ENCODE data around the gene OR2H1.
"Not testable (repeated sequence)": the region's sequence is repeated elsewhere in the genome, so short reads cannot be mapped to it uniquely, and the experiment has no call there.

Gene OR2H1

DNA sequence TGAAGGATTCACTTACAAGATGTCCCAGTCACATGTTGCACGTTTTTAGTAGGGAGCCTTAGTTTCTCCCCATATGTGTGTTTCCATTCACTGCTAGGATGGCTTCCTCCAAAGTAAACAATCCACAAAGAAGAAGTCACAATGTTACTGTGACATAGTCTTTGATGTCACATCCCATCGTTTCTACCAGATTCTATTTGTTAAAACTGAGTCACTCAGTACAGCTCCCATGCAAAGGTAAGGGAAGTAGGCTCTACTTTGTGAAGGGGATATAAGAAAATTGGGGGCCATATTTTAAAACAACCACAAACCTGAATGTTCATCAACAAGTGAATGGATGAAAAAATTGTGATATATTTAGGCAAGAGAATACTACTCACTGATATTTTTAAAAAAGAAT is at the start of gene OR2H1, which contains the start of gene OR11A1:
Gene OR2H1 (plus strand): TSS at position 185 of the 400 bp plus-strand sequence. CDS start 4,615 bp downstream, outside the sequence.
Gene OR11A1 (minus strand): TSS at position 101 of the 400 bp plus-strand sequence. CDS start 29,430 bp downstream, outside the sequence.
- DNase-seq (ENCODE audit: low read depth), result no peak

DNA sequence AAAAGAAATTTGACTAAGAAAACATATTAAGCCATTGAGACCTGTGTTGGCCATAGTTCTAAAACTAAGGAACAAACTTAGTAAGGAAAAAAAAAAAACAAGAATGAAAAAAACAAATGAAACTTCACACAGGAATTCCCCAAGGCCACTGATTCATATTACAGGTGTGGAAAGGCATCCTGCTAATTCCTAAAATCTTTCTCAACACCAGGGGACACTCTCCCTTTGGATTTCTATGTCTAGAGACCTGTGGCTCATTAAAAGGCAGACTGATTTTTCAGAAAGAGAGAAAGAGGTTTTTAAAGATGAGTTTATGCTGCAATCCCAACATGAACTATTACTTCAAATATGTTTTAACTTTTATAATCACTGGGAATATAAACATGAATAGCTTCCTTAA is 42.4 kb upstream of the OR2H1 start, which contains the start of gene OR12D1:
Gene OR12D1 (plus strand): TSS at position 341 of the 400 bp plus-strand sequence.
- no peak for DNase-seq (ENCODE audit: low read depth)

DNA sequence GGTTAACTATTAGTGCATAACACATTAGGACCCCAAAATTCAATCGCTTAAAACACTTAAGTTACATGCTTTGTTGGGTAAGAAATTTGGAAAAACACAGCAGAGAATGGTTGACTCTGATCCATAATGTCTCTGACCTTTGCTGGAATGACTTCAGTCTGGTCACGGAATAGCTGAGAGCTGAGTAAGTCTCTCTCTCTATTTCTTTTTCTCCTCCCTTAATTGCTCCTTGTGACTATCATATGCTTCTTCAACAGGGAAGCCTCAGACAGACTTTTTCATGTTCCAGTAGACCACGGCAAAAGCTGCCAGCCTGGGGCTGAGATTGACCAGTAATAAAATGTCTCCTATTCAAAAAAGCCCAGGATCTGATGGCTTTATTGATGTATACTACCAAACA is 37.4 kb upstream of the OR2H1 start:
- no peak for DNase-seq (ENCODE audit: low read depth)

DNA sequence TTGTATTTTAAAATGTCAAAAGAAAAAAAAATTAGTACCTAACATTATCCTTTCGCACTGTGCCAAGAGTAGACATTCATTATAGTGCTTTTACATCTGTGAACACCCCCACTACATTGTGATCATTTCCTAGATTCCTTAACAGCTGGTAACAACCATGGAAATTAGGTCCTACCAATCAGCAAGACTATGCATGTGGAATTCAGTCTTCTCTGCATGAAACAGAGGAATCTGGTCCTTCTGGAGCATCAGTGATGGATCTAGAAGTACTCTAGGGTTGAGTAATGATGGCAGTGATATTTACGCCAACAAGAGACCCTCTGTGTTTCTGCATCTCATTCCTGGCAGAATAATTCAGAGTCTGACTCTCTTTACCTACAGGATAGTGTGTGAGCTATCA is 32.8 kb upstream of the OR2H1 start:
- DNase-seq (ENCODE audit: low read depth), result no peak

DNA sequence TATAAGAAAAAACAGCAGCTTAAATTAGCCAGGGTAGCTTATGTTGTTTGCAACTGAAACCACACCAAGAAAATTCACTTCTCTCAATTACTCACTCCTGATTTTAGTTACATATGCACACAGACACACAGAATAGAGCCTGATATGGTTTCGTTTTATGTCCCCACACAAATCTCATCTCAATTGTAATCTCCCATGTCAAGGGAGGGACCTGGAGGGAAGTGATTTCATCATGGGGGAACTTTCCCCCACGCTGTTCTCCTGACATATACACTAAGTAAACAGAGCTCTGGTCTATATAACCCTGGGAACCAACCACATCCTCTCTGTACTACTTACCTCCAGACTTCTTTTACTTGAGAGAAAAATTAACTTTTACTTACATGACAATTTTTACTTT is 32.4 kb upstream of the OR2H1 start:
- no peak for DNase-seq (ENCODE audit: low read depth)

DNA sequence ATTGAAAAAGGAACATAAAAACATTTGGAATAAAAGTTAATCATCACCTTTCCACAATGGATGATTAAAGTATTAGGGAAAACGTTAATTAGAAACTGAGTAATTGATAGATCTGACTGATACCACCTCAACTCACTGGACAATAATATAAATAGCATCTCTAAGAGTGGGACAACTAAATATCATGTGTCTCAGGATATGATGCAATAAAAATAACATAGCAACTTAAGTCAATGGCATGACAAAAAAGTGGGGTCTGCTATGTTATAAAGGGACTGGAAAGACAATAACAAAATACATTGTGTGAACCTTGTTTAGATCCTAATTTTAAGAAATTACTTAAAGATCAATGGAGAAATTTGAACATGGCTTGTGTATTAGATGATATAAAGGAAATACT is 31.9 kb upstream of the OR2H1 start:
- DNase-seq (ENCODE audit: low read depth), result no peak

DNA sequence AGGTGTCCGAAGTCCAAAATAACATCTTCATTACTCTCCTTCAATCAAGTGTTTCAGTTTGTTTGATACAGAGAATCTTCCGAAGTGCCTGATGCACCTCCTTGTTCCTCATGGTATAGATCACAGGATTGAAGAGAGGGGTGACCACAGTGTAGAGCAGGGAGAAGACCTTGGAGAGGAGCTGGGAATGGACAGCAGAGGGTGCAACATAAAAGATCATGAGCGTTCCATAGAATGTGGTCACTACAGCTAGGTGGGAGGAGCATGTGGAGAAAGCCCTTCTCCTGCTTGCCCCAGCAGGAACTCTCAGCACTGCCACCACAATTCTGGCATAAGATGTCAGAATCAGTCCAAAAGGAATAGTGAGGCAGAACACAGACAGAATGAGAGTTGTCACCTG is 30.3 kb upstream of the OR2H1 start:
- DNase-seq (ENCODE audit: low read depth), result no peak

DNA sequence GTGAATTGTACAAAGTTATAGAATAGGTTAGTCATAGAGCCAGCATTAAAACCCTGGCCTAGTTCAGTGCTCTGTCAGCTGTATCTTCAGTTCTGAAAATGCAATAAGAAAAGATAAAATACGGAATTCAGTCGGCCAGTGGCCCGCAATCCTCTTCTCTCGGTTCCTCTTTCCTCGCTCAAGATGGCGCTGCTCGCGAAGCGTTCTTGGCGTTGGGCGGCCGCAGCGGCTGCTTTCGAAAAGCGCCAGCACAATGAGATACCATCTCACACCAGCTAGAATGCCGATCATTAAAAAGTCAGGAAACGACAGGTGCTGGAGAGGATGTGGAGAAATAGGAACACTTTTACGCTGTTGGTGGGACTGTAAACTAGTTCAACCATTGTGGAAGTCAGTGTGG is 20.2 kb upstream of the OR2H1 start:
- DNase-seq (ENCODE audit: low read depth), result not testable (repeated sequence)

DNA sequence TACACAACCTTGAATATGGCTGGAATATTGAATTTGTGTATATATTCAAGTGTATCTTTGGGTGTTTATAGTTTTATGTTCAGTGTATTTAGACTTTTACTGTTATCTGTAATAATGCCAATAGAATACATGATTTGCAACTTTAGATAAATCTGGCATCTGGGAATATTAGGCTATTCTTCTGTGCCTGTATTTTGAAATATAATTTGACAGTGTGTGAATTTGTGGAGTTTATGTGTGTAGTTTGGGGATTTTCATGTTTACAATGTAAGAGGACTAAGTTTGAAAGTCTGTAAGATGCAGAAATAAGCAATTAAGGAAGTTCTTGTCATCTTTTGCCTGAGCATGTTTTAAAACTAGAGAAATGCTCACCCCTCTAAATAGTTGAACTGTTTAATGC is 17.9 kb upstream of the OR2H1 start, which contains the start of gene OR10C1:
Gene OR10C1 (plus strand): TSS at position 301 of the 400 bp plus-strand sequence. CDS start 710 bp downstream, outside the sequence.
- no peak for DNase-seq (ENCODE audit: low read depth)

DNA sequence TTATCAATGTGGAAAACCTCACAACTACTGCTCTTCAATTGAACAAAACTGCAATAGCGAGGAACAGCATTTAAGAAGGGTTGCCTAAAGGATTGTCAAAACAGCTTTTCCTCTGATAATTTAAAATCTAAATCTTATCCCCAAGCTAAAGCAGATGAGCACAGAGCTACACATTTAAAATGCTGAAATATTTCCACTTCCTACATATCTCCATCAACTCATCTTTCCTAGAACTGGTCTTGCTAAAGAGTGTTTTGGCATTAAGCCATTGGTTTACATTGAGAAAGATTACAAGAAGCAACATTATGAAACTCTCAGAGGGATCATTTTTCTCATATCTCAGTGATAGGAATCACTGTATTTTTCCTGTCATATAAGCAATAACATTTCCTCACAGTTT is 14.2 kb upstream of the OR2H1 start:
- DNase-seq (ENCODE audit: low read depth), result no peak

DNA sequence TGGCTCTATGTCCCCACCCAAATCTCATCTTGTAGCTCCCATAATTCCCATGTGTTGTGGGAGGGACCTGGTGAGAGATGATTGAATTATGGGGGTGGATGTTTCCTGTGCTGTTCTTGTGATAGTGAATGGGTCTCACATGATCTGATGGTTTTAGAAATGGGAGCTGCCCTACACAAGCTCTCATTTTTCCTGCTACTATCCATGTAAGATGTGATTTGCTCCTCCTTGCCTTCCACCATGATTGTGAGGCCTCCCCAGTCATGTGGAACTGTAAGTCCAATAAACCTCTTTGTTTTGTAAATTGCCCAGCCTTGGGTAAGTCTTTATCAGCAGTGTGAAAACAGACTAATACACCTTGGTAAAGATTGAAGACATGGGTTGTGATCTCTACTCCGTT is 12.9 kb upstream of the OR2H1 start:
- DNase-seq (ENCODE audit: low read depth), result not testable (repeated sequence)

DNA sequence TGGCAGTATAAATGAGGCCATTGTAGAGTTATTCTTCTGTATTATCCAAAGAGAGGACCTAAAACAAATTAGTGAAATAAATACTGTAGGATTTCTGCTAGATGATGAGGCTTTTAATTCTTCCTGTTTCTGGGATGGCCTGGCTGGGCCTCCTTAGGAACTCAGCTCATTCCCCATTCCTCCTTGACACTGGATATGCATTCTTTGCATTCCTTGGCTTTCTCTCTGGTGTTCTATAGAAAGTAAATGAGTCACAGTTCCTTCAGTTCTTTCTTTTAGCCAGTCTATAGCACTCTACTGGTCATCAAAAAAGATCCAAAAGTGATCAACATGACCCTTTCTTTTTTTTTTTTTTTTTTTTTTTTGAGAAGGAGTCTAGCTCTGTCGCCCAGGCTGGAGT is 9.3 kb upstream of the OR2H1 start:
- DNase-seq (ENCODE audit: low read depth), result no peak

DNA sequence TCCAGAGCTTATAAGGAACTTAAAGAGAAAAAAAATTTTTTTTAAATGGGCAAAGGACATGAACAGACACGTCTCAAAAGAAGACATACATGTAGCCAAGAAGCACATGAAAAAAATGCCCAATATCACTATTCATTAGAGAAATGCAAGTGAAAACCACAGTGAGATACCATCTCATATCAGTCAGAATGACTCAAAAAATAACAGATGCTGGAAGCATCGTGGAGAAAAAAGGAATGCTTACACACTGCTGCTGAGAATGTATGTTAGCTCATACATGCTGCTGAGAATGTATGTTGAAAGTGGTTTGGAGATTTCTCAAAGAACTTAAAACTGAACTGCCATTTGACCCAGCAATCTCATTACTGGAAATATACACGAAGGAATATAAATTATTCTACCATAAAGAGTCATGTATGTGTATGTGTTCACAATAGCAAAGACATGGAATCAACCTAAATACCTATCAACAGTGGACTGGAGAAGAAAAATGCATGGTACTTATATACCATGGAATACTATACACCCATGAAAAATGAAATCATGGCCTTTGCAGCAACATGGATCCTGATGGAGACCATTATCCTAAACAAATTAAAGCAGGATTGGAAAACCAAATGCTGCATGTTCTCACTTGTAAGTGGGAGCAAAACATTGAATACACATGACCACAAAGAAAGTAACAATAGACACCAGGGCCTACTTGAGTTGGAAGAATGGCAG is 5.3 kb upstream of the OR2H1 start:
- DNase-seq (ENCODE audit: low read depth), result no peak

DNA sequence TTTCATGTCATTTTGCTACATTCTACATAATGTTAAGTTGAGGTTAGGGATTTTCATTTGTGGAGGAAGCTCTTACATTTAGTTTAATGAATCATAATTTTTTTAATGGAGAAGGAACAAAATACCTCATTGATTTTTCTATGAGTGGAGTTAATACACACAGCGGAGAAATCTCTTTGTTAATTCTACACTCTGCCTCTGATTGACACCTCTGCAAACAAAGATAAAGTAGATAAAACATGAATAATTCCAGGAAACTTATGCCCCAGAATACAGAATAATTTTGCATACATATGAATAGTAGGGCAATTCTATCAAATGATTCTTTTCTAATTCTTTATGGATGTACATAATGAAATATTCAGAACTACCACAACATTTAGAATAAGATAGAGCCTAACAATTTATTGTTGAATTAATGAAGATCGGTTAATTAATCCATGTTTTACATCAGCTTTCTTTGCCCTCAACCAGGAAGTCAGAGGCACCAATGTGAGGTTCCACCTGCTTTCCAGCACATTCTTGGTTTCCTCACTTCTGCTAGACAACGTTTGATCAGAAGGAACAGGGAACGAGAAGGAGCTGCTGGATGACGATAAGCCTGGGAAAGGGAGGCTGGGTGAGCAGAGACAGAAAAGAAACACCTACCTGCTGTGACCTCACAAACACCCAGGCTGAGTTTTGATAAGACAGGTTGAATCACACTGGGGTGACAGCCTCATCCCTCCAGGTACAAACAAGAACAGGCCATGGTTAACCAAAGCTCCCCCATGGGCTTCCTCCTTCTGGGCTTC is 4.3 kb downstream of the OR2H1 start:
- DNase-seq (ENCODE audit: low read depth), result no peak

DNA sequence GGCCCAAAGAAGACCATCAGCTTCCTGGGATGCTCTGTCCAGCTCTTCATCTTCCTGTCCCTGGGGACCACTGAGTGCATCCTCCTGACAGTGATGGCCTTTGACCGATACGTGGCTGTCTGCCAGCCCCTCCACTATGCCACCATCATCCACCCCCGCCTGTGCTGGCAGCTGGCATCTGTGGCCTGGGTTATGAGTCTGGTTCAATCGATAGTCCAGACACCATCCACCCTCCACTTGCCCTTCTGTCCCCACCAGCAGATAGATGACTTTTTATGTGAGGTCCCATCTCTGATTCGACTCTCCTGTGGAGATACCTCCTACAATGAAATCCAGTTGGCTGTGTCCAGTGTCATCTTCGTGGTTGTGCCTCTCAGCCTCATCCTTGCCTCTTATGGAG is 5.1 kb downstream of the OR2H1 start:
- DNase-seq (ENCODE audit: low read depth), result no peak

DNA sequence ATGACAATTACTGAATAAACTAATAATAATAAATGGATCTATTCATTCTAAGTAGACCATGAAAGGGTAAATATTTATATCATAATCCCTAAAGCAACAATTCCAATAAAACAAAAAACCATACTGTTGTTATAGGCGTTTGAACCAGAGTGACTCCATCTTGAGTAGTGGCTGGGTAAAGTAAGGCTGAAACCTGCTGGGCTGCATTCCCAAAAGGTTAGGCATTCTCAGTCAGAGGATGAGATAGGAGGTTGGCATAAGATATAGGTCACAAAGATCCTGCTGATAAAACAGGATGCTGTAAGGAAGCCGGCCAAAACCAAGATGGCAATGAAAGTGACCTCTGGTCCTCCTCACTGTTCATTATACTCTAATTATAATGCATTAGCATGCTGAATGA is 8.3 kb downstream of the OR2H1 start:
- no peak for DNase-seq (ENCODE audit: low read depth)

DNA sequence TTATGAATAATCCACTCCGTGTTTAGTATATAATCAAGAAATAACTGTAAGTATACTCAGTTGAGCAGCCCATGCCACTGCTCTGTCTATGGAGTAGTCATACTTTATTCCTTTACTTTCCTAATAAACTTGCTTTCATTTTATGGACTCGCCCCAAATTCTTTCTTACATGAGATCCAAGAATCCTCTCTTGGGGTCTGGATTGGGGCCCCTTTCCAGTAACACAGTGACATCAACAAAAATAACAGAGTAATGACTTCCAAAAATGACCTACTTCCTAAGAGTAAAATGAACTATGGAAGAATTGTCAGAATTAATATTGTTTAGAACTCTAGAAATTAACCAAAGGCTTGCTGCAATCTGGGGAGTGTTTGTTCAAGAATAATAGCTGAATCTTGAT is 8.8 kb downstream of the OR2H1 start:
- DNase-seq (ENCODE audit: low read depth), result no peak

DNA sequence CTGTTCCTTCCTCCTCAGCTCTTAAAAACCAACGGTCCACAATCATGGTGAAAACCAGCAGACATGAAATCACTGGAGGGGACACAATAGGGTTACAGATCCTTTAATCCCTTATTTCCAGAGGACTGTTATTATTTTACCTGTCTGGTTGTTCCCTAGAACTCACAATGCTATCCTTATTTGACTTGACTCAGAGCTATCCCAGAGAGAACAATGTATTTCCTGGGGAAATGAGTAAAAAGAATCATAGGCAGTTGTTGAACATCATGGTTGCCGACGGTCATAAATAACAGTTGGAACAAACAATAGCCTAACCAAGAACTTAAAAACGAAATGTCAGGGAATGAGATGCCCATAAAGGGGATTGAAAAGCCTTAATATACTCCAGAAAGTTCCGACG is 9.3 kb downstream of the OR2H1 start:
- no peak for DNase-seq (ENCODE audit: low read depth)

DNA sequence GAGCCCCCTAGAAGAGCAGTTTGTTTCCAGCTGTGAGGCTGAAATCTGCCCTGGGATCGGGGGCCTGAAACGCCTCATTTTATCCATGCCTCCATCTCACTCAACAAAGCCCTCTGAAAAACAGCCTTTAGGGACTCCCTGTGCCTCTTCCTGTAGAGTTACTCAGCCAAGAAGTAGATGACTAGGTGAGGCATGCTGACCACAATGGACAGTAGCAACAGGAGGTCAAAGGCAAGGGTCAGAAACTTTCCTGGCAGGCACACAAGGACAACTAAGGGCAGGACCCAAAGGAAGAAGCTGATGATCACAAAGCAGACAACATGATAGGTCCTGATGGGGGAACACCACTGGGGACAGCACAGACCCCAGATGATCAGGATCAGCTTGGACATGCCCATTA is 18.0 kb downstream of the OR2H1 start:
- no peak for DNase-seq (ENCODE audit: low read depth)

DNA sequence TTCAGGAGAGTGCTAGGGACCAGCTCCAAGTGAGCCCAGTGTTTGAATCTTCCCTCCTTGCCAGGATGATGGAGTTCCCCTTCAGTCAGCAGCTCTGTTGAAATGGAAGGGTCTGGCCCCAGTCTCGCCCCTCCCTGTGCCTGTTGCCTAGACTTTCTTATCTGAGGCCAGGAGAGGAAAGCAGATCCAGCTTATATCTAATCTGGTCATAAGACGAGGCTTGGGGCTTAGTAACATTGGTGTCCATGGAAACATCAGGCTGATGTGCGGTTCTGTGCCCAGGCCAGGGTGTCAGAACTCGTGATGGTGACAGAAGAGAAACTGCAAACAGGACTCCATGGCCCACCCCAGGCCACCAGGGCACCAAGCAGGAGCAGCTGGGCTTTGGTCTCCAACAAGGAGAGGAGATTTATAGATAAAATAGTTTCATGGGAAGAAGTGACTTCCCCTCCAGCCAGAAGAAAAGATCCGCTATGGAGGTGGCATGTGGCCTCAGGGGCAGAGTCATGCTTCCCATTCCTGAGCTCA is 21.0 kb downstream of the OR2H1 start:
- DNase-seq (ENCODE audit: low read depth), result no peak

DNA sequence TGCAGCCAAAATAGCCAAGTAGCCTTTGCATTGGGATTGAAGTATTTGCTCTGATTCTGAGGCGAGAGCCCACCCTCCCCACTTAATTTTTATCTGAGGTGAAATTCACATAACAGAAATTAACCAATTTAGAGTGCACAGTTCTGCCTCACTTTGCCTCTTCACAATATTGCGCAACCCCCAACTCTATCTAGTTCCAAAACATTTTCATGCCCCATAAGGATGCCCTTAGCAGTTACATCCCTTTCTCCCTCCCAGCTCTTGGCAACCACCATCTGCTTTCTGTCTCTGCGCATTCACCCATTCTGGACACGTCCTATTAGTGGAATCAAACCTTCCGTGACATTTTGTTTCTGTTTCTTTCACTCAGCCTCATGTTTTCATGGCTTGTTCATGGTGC is 21.8 kb downstream of the OR2H1 start:
- DNase-seq (ENCODE audit: low read depth), result no peak

DNA sequence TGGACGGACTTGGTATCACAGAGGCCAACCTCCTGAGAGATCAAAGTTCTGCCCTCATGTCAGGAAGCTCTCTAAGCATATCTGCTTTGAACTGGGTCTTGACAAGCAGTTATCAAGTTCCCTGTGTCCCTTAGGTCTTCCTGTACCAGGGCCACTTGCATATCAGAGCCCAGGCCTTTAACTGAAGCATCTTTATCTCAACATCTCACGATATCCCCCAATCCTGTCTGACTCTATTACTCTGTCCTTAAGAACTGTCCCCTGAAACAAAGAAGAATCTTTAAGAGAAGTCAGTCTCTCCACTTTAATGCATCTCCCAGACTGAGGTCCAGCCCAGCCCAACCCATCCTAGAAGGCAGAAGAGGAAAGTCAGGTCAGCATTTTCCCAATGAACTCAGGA is 22.6 kb downstream of the OR2H1 start:
- DNase-seq (ENCODE audit: low read depth), result no peak

DNA sequence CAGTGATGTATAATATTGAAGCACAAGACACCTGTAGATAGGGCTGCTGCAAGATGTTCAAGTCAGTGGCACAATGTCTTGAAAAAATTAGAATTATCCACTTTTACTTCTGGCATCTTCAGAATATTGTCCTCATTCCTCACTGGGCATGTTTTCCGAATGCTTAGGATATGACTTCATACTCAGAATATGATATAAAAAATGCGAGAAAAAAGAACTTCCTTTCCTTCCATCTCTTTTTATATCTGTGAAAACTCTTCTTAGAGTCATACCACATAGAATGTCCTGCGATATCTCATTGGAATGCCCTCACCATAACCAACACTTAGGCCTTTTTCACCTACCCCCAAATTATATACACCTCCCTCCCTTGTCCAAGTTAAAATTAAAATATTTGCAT is 26.2 kb downstream of the OR2H1 start:
- no peak for DNase-seq (ENCODE audit: low read depth)

Measured in stimulated activated CD8-positive, alpha-beta memory T cell treated with anti-CD3 and anti-CD28 coated beads, Interleukin-12 subunit alpha, Interleukin-12 subunit beta, amount 100 ng/mL, for 1 hour (primary cell).